OCI-LY1 (cell line): ENCODE results near the gene NPY4R2.
"Not testable (repeated sequence)": the region's sequence is repeated elsewhere in the genome, so short reads cannot be mapped to it uniquely, and the experiment has no call there.

Experiments
- H2AFZ ChIP-seq: fragments of 200-600 bp; sonication (generic), shearing (Covaris generic); 2 replicates; pipeline ENCODE4 v1.6.0; 2014; ENCODE audit warnings: antibody characterized with exemption, mild to moderate bottlenecking, low read length
- H3F3A ChIP-seq: fragments of 200-600 bp; sonication (generic), shearing (Covaris generic); 2 replicates; pipeline ENCODE4 v1.6.0; 2014; ENCODE audit warnings: mild to moderate bottlenecking, antibody characterized with exemption, low read length, moderate library complexity; ENCODE audit not compliant: insufficient read depth
- H3K27ac ChIP-seq: fragments of 200-600 bp; sonication (generic); 2 replicates; pipeline ENCODE4 v1.5.1; 2014; ENCODE audit warnings: low read length, mixed run types, mild to moderate bottlenecking, low read depth; ENCODE audit not compliant: poor library complexity, severe bottlenecking
- H3K27me3 ChIP-seq: fragments of 200-600 bp; sonication (generic); 2 replicates; pipeline ENCODE4 v1.6.0; 2014; ENCODE audit warnings: antibody characterized with exemption, mild to moderate bottlenecking, low read length, moderate library complexity; ENCODE audit not compliant: insufficient read depth
- H3K36me3 ChIP-seq: fragments of 200-600 bp; sonication (generic); 2 replicates; pipeline ENCODE4 v1.6.1; 2014; ENCODE audit warnings: mild to moderate bottlenecking, antibody characterized with exemption, low read length, moderate library complexity, mixed read lengths; ENCODE audit not compliant: insufficient read depth
- H3K4me1 ChIP-seq: fragments of 200-600 bp; sonication (generic); 2 replicates; pipeline ENCODE4 v1.5.1; 2014; ENCODE audit warnings: mild to moderate bottlenecking, low read length, moderate library complexity; ENCODE audit not compliant: insufficient read depth, severe bottlenecking
- H3K4me2 ChIP-seq: fragments of 200-600 bp; sonication (generic), shearing (Covaris generic); 2 replicates; pipeline ENCODE4 v1.6.1; 2014; ENCODE audit warnings: low read length
- H3K4me3 ChIP-seq: fragments of 200-600 bp; sonication (generic); 2 replicates; pipeline ENCODE4 v1.5.1; 2014; ENCODE audit warnings: low read length, low read depth, mild to moderate bottlenecking, mixed read lengths; ENCODE audit not compliant: poor library complexity, severe bottlenecking
- H3K79me2 ChIP-seq: fragments of 200-600 bp; shearing (Covaris generic); 2 replicates; pipeline ENCODE4 v1.6.1; 2016; ENCODE audit warnings: mixed run types, low read length, mixed read lengths; ENCODE audit not compliant: insufficient read depth
- H3K9ac ChIP-seq: fragments of 200-600 bp; sonication (generic), shearing (Covaris generic); 2 replicates; pipeline ENCODE4 v1.6.1; 2014; ENCODE audit warnings: mild to moderate bottlenecking, low read length, mixed read lengths
- H3K9me2 ChIP-seq: fragments of 200-600 bp; sonication (generic), shearing (Covaris generic); 2 replicates; pipeline ENCODE4 v1.6.1; 2014; ENCODE audit warnings: low read depth, mild to moderate bottlenecking, low read length, mixed read lengths
- H3K9me3 ChIP-seq: fragments of 200-600 bp; shearing (Covaris generic); 2 replicates; pipeline ENCODE4 v1.6.1; 2014; ENCODE audit warnings: low read length, mixed read lengths
- H4K20me1 ChIP-seq: fragments of 200-600 bp; sonication (generic), shearing (Covaris generic); 2 replicates; pipeline ENCODE4 v1.6.0; 2016; ENCODE audit warnings: mild to moderate bottlenecking, low read length; ENCODE audit not compliant: insufficient read depth

NPY4R2 gene

GRCh38 chr10:47915849-47916548 is 2.5 kb upstream of the NPY4R2 start:
- H3K27me3 ChIP-seq, H3K36me3 ChIP-seq, H3K79me2 ChIP-seq, H3K27ac ChIP-seq, H3K9me2 ChIP-seq, H3K4me3 ChIP-seq, H3K4me1 ChIP-seq, H3K9ac ChIP-seq, H2AFZ ChIP-seq, H3F3A ChIP-seq, H3K9me3 ChIP-seq, H4K20me1 ChIP-seq, H3K4me2 ChIP-seq: not testable (repeated sequence)

- not testable (repeated sequence) for H3K27ac ChIP-seq, H3K4me3 ChIP-seq, H2AFZ ChIP-seq, H3K27me3 ChIP-seq, H3K4me1 ChIP-seq, H3K9me3 ChIP-seq, H4K20me1 ChIP-seq, H3F3A ChIP-seq, H3K9me2 ChIP-seq, H3K79me2 ChIP-seq, H3K36me3 ChIP-seq, H3K4me2 ChIP-seq, H3K9ac ChIP-seq
These were observed 2.1 kb downstream of the NPY4R2 start for GRCh38 chr10:47920610-47921009.

- not testable (repeated sequence) for H4K20me1 ChIP-seq, H3F3A ChIP-seq, H3K4me1 ChIP-seq, H3K27ac ChIP-seq, H3K9me3 ChIP-seq, H3K9me2 ChIP-seq, H3K9ac ChIP-seq, H3K79me2 ChIP-seq, H2AFZ ChIP-seq, H3K4me3 ChIP-seq, H3K27me3 ChIP-seq, H3K36me3 ChIP-seq, H3K4me2 ChIP-seq
These were observed 4.0 kb downstream of the NPY4R2 start for GRCh38 chr10:47922503-47922902.

- H3K79me2 ChIP-seq, H3K9me3 ChIP-seq, H4K20me1 ChIP-seq, H3K4me2 ChIP-seq, H3K36me3 ChIP-seq, H2AFZ ChIP-seq, H3K9ac ChIP-seq, H3K27ac ChIP-seq, H3K27me3 ChIP-seq, H3K4me1 ChIP-seq, H3F3A ChIP-seq, H3K9me2 ChIP-seq, H3K4me3 ChIP-seq: not testable (repeated sequence)
These were observed 6.2 kb downstream of the NPY4R2 start for GRCh38 chr10:47924628-47925027.

GRCh38 chr10:47927147-47927916 is 8.9 kb downstream of the NPY4R2 start:
- not testable (repeated sequence) for H4K20me1 ChIP-seq, H3K79me2 ChIP-seq, H3F3A ChIP-seq, H3K9me2 ChIP-seq, H3K27me3 ChIP-seq, H3K9me3 ChIP-seq, H3K9ac ChIP-seq, H3K36me3 ChIP-seq, H3K4me3 ChIP-seq, H3K4me1 ChIP-seq, H3K4me2 ChIP-seq, H3K27ac ChIP-seq, H2AFZ ChIP-seq

GRCh38 chr10:47928225-47928624 is 9.8 kb downstream of the NPY4R2 start:
- not testable (repeated sequence) for H3K9me2 ChIP-seq, H3K27me3 ChIP-seq, H2AFZ ChIP-seq, H3F3A ChIP-seq, H3K27ac ChIP-seq, H3K4me3 ChIP-seq, H3K36me3 ChIP-seq, H4K20me1 ChIP-seq, H3K9me3 ChIP-seq, H3K79me2 ChIP-seq, H3K4me2 ChIP-seq, H3K4me1 ChIP-seq, H3K9ac ChIP-seq

DNA sequence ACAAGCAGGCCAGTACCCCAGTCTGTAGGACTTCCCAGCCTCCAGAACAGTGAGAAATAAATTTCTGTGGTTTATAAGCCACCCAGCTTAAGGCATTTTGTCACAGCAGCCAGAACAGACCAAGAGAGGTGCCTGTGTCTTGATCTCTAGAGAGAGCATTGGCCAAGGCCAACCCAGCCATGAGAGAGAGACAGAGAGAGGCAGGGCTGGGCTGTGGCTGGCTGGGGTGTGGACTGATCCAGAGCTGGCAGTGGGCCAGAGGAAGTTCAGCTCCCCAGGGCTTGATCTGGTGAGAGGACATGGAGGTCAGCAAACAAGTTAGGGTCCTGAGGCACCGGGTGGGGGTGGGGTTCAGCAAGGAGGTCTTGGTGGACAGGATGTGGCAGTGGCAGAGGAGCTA is 14.4 kb downstream of the NPY4R2 start:
- H4K20me1 ChIP-seq, H3K9ac ChIP-seq, H2AFZ ChIP-seq, H3K36me3 ChIP-seq, H3K79me2 ChIP-seq, H3K9me2 ChIP-seq, H3K27ac ChIP-seq, H3F3A ChIP-seq, H3K27me3 ChIP-seq, H3K4me1 ChIP-seq, H3K4me2 ChIP-seq, H3K4me3 ChIP-seq, H3K9me3 ChIP-seq: not testable (repeated sequence)
